ENCODE data around the gene FBXO8.

Gene FBXO8

GRCh38 chr4:174254613-174255012, 28.9 kb downstream of the FBXO8 start:
- Histone ChIP-seq H3K4me1 (ENCODE audit: control insufficient read depth, low read length) (no peaks in the 10 kb centered on the region), H3K36me3 (ENCODE audit: control insufficient read depth, low read length) (no peaks in the 10 kb centered on the region), H3K4me3 (ENCODE audit: low read length) (no peak overlapping the region), H3K27ac (ENCODE audit: low read depth, low read length) (no peak overlapping the region), H3K9me2 (replicated peaks; ENCODE audit: control insufficient read depth, low read length) (no peaks in the 10 kb centered on the region), H3K79me2 (ENCODE audit: control insufficient read depth, low read length) (no peaks in the 10 kb centered on the region), H3K9me3 (ENCODE audit: control insufficient read depth, insufficient read depth, low read length) (no peaks in the 10 kb centered on the region), H3K27me3 (ENCODE audit: control insufficient read depth, low read length) (no peaks in the 10 kb centered on the region), H3K4me2 (ENCODE audit: low read length) (no peak overlapping the region), H3F3A (ENCODE audit: control insufficient read depth, insufficient read depth) (no peaks in the 10 kb centered on the region), H4K20me1 (ENCODE audit: control insufficient read depth, insufficient read depth, low read depth, low read length) (no peaks in the 10 kb centered on the region)
- TF ChIP-seq CTCF (IDR thresholded peaks at IDR 0.05; ENCODE audit: low read depth, low read length, poor library complexity, severe bottlenecking) (no peak), EZH2phosphoT487 (IDR thresholded peaks at IDR 0.05; ENCODE audit: borderline replicate concordance, low read length) (no peak)

DNA sequence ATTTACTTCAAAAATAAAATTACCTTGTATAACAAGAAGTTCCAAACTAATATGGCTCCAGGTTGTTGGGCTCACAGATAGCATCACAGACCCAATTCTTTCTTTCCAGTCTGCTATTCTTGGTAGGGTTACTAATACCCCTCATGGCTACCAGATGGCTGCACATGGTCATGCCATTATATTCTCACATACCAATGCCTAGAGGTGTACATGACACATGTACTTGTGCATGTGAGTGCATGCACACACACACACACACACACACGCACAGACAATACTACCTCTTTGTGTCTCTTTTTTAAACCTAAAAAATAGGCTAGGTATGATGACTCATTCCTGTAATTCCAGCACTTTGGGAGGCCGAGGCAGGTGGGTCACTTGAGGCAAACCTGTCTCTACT, 31.1 kb downstream of the FBXO8 start:
- H4K20me1 ChIP-seq (ENCODE audit: control insufficient read depth, insufficient read depth, low read depth, low read length): no peaks in the 10 kb centered on the region
- H3K4me3 ChIP-seq (ENCODE audit: low read length): no peak overlapping the region
- H3K9me2 ChIP-seq (replicated peaks; ENCODE audit: control insufficient read depth, low read length): no peaks in the 10 kb centered on the region
- H3K9me3 ChIP-seq (ENCODE audit: control insufficient read depth, insufficient read depth, low read length): no peaks in the 10 kb centered on the region
- no peaks in the 10 kb centered on the region for H3F3A ChIP-seq (ENCODE audit: control insufficient read depth, insufficient read depth)
- H3K27ac ChIP-seq (ENCODE audit: low read depth, low read length): no peak overlapping the region
- H3K27me3 ChIP-seq (ENCODE audit: control insufficient read depth, low read length): no peaks in the 10 kb centered on the region
- H3K79me2 ChIP-seq (ENCODE audit: control insufficient read depth, low read length): no peaks in the 10 kb centered on the region
- no peaks in the 10 kb centered on the region for H3K4me1 ChIP-seq (ENCODE audit: control insufficient read depth, low read length)
- TF ChIP-seq EZH2phosphoT487 (IDR thresholded peaks at IDR 0.05; ENCODE audit: borderline replicate concordance, low read length): no peak
- no peak for TF ChIP-seq CTCF (IDR thresholded peaks at IDR 0.05; ENCODE audit: low read depth, low read length, poor library complexity, severe bottlenecking)
- H3K4me2 ChIP-seq (ENCODE audit: low read length): no peak overlapping the region
- H3K36me3 ChIP-seq (ENCODE audit: control insufficient read depth, low read length): no peaks in the 10 kb centered on the region

DNA sequence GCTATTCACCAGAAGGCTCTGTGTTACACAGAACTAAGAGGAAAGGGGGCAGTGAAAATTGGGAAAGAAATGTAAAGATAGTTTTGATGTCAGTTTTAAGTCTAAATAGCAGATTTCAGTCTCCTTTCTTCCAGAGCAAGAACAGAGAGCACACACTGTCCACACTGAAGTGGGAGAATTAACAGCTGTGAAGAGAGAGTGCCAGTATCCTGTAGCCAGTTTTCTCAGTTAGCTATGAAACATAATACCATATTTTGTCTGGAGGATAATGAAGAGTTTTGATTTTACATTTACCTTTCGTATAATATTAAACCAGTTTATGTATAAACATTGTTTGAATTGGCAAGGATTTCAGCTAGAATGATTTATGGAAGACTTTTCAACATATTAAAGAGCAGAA, 35.1 kb downstream of the FBXO8 start:
- no peak for TF ChIP-seq EZH2phosphoT487 (IDR thresholded peaks at IDR 0.05; ENCODE audit: borderline replicate concordance, low read length)
- TF ChIP-seq CTCF (IDR thresholded peaks at IDR 0.05; ENCODE audit: low read depth, low read length, poor library complexity, severe bottlenecking): no peak
- no peaks in the 10 kb centered on the region for H3F3A ChIP-seq (ENCODE audit: control insufficient read depth, insufficient read depth)
- H3K9me3 ChIP-seq (ENCODE audit: control insufficient read depth, insufficient read depth, low read length): no peaks in the 10 kb centered on the region
- no peak overlapping the region for H3K4me2 ChIP-seq (ENCODE audit: low read length)
- no peaks in the 10 kb centered on the region for H3K4me1 ChIP-seq (ENCODE audit: control insufficient read depth, low read length)
- H3K27ac ChIP-seq (ENCODE audit: low read depth, low read length): no peak overlapping the region
- no peaks in the 10 kb centered on the region for H3K79me2 ChIP-seq (ENCODE audit: control insufficient read depth, low read length)
- H3K36me3 ChIP-seq (ENCODE audit: control insufficient read depth, low read length): no peaks in the 10 kb centered on the region
- H3K4me3 ChIP-seq (ENCODE audit: low read length): no peak overlapping the region
- H4K20me1 ChIP-seq (ENCODE audit: control insufficient read depth, insufficient read depth, low read depth, low read length): no peaks in the 10 kb centered on the region
- no peaks in the 10 kb centered on the region for H3K27me3 ChIP-seq (ENCODE audit: control insufficient read depth, low read length)
- no peaks in the 10 kb centered on the region for H3K9me2 ChIP-seq (replicated peaks; ENCODE audit: control insufficient read depth, low read length)

DNA sequence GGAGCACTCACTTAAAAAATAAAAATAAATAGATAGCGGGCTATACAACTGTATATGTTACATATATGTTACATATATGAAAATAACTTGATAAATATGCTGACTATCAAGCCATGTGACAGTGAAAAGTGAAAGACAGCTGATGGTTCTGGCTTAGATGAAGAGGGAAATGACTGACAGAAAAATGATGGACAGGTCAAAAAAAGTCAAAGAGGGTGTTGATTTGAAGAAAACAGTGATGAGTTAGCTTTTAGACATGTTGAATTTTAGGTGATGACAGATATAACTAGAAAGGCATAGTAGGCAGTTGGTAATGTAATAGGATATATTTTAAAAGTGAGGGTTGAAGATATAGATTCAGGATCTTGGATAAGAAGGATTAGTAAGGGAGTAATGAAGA, 37.8 kb downstream of the FBXO8 start:
- no peaks in the 10 kb centered on the region for H4K20me1 ChIP-seq (ENCODE audit: control insufficient read depth, insufficient read depth, low read depth, low read length)

More for the DNA sequence above, 37.8 kb downstream of the FBXO8 start:
- no peaks in the 10 kb centered on the region for H3K9me2 ChIP-seq (replicated peaks; ENCODE audit: control insufficient read depth, low read length)
- no peaks in the 10 kb centered on the region for H3K36me3 ChIP-seq (ENCODE audit: control insufficient read depth, low read length)
- TF ChIP-seq EZH2phosphoT487 (IDR thresholded peaks at IDR 0.05; ENCODE audit: borderline replicate concordance, low read length) (no peak), CTCF (IDR thresholded peaks at IDR 0.05; ENCODE audit: low read depth, low read length, poor library complexity, severe bottlenecking) (no peak)
- peaks cover 5% of the 10 kb centered on the region; the same call in 1 of the 2 replicates for H3K4me1 ChIP-seq (ENCODE audit: control insufficient read depth, low read length)
- no peak overlapping the region for H3K27ac ChIP-seq (ENCODE audit: low read depth, low read length)
- H3K4me2 ChIP-seq (ENCODE audit: low read length): no peak overlapping the region
- H3K4me3 ChIP-seq (ENCODE audit: low read length): no peak overlapping the region
- no peaks in the 10 kb centered on the region for H3K27me3 ChIP-seq (ENCODE audit: control insufficient read depth, low read length)
- H3F3A ChIP-seq (ENCODE audit: control insufficient read depth, insufficient read depth): no peaks in the 10 kb centered on the region
- no peaks in the 10 kb centered on the region for H3K79me2 ChIP-seq (ENCODE audit: control insufficient read depth, low read length)
- no peaks in the 10 kb centered on the region for H3K9me3 ChIP-seq (ENCODE audit: control insufficient read depth, insufficient read depth, low read length)
